GM12878 (cell line): ENCODE data around the gene LSM3. TPM values are rescaled to one million over a fixed set of nuclear protein-coding genes. Genes with fewer than 3 reads are reported as not detected.

ENCODE experiments used
- ATAC-seq: fragments of 200-7000 bp; cut with Tn5 transposase; 3 replicates; pipeline ENCODE4 v1.9.1; 2020; ENCODE audit warnings: mild to moderate bottlenecking, moderate library complexity
- BruUV-seq: library from RNA; stranded (reverse); fragments of 400-500 nt; replicated peaks from 2 replicates; lab custom pipeline; 2021; lab: Mats Ljungman, UMichigan
- CTCF ChIA-PET: fragments of 300-600 bp; sonication (Branson Sonifier 250); formaldehyde crosslinking; extraction: SDS; loops from one replicate; lab custom pipeline; 2021; ENCODE audit warnings: inconsistent platforms; lab: Yijun Ruan, JAX
- POLR2A ChIA-PET: fragments of 350-600 bp; formaldehyde crosslinking; extraction: SDS; loops from one replicate; lab custom pipeline; 2021; ENCODE audit warnings: inconsistent platforms; lab: Charles Lee
- RAD21 ChIA-PET: fragments of 300-600 bp; sonication (Branson Sonifier 250); formaldehyde crosslinking; loops from one replicate; lab custom pipeline; 2023; ENCODE audit warnings: antibody characterized with exemption; ENCODE audit not compliant: unreplicated experiment; lab: Charles Lee
- SMC1A ChIA-PET: fragments of 300-600 bp; sonication (Branson Sonifier 250); formaldehyde crosslinking; loops from one replicate; lab custom pipeline; 2023; ENCODE audit not compliant: unreplicated experiment, uncharacterized antibody; lab: Charles Lee
- DNase-seq: peaks from one replicate; pipeline ENCODE4 v3.0.0-alpha.2; 2011; ENCODE audit warnings: low read depth, low spot score
- FAIRE-seq: peaks from 3 replicates; lab custom pipeline; 2011; peaks lifted over from hg19 to GRCh38; lab: Jason Lieb, UNC
- H2AFZ ChIP-seq: 2 replicates; pipeline ENCODE4 v1.6.0; 2011; ENCODE audit warnings: low read depth, low read length, control low read depth; ENCODE audit not compliant: control insufficient read depth
- H3K27ac ChIP-seq: 2 replicates; pipeline ENCODE4 v1.5.1; 2011; ENCODE audit warnings: control low read depth; ENCODE audit not compliant: control insufficient read depth, insufficient read depth
- H3K27me3 ChIP-seq, 2 experiments: replicated peaks in 1 of 2; 2 replicates each; pipeline versions ENCODE4 v1.6.0 to v1.6.1; 2011; ENCODE audit warnings: low read length in 1 of 2; ENCODE audit not compliant: control insufficient read depth in 2 of 2, insufficient read depth in 2 of 2
- H3K36me3 ChIP-seq, 2 experiments: 2 replicates each; pipeline ENCODE4 v1.5.1; 2011; ENCODE audit warnings: low read length in 1 of 2; ENCODE audit not compliant: control insufficient read depth in 2 of 2, insufficient read depth in 2 of 2
- H3K4me1 ChIP-seq: 2 replicates; pipeline ENCODE4 v1.6.1; 2011; ENCODE audit warnings: mild to moderate bottlenecking, low read length, moderate library complexity, mixed read lengths; ENCODE audit not compliant: control insufficient read depth, insufficient read depth
- H3K4me2 ChIP-seq: 2 replicates; pipeline ENCODE4 v1.6.0; 2011; ENCODE audit warnings: control low read depth; ENCODE audit not compliant: control insufficient read depth, insufficient read depth
- H3K4me3 ChIP-seq: fragments of 200-600 bp; sonication (generic); 2 replicates; pipeline ENCODE4 v1.5.1; 2016
- H3K79me2 ChIP-seq: 2 replicates; pipeline ENCODE4 v1.6.0; 2011; ENCODE audit warnings: low read length; ENCODE audit not compliant: control insufficient read depth, insufficient read depth
- H3K9ac ChIP-seq: 2 replicates; pipeline ENCODE4 v1.8.0; 2011; ENCODE audit warnings: low read length, control low read depth, mixed read lengths; ENCODE audit not compliant: control insufficient read depth, insufficient read depth
- H3K9me3 ChIP-seq: replicated peaks from 3 replicates; pipeline ENCODE4 v1.5.1; 2011; ENCODE audit warnings: mild to moderate bottlenecking, low read length; ENCODE audit not compliant: control insufficient read depth, insufficient read depth
- H4K20me1 ChIP-seq: 2 replicates; pipeline ENCODE4 v1.6.0; 2011; ENCODE audit not compliant: control insufficient read depth, insufficient read depth
- CBFB ChIP-seq: IDR thresholded peaks from 2 replicates; pipeline ENCODE4 v1.6.1; 2016; ENCODE audit warnings: antibody characterized with exemption, low read depth
- E2F8 ChIP-seq: fragments of 450-650 bp; IDR thresholded peaks from 2 replicates; pipeline ENCODE4 v1.6.1; 2018; ENCODE audit warnings: mild to moderate bottlenecking, low read depth, moderate library complexity; ENCODE audit not compliant: partially characterized antibody
- IKZF1 ChIP-seq: fragments of 450-650 bp; conservative IDR thresholded peaks from 2 replicates; pipeline ENCODE4 v1.6.1; 2017; ENCODE audit warnings: antibody characterized with exemption, mild to moderate bottlenecking
- IRF3 ChIP-seq: fragments of 450-650 bp; IDR thresholded peaks from 2 replicates; pipeline ENCODE4 v1.6.1; 2014; ENCODE audit warnings: mild to moderate bottlenecking
- KDM1A ChIP-seq: fragments of 200-600 bp; sonication (generic); IDR thresholded peaks from 2 replicates; pipeline ENCODE4 v1.6.1; 2016; ENCODE audit warnings: borderline replicate concordance
- RBBP5 ChIP-seq: fragments of 200-600 bp; sonication (generic); conservative IDR thresholded peaks from 2 replicates; pipeline ENCODE4 v1.6.1; 2016
- RELB ChIP-seq: fragments of 450-650 bp; IDR thresholded peaks from 2 replicates; pipeline ENCODE4 v1.6.1; 2017; ENCODE audit warnings: low read depth, mild to moderate bottlenecking, moderate library complexity
- SPI1 ChIP-seq: IDR thresholded peaks from 2 replicates; pipeline ENCODE4 v1.6.1; 2011; ENCODE audit warnings: low read depth, mild to moderate bottlenecking, low read length, moderate library complexity, borderline replicate concordance; ENCODE audit not compliant: insufficient read depth
- STAT3 ChIP-seq: IDR thresholded peaks from 2 replicates; pipeline ENCODE4 v1.6.1; 2011; ENCODE audit warnings: low read depth, low read length, improper control_type of control experiment
- ZNF622 ChIP-seq: fragments of 450-650 bp; IDR thresholded peaks from 2 replicates; pipeline ENCODE4 v1.6.1; 2017; ENCODE audit warnings: mild to moderate bottlenecking, inconsistent platforms
- whole genome bisulfite sequencing: methylation state at CpG from one replicate; pipeline ENCODE4 v1.1.6; 2016; ENCODE audit warnings: low lambda C conversion rate; ENCODE audit not compliant: insufficient replicate concordance, insufficient coverage; ENCODE audit errors: missing lambda C conversion rate; 5-methylcytosine and 5-hydroxymethylcytosine counted together
- in situ Hi-C: fragments of 300-500 bp; cut with MboI; formaldehyde crosslinking; loops from 9 replicates; pipeline ENCODE4 v1.14.3; 2018; ENCODE audit warnings: mixed read lengths
- intact Hi-C: fragments of 100-400 bp; cut with micrococcal nuclease; formaldehyde crosslinking; loops from one replicate; pipeline ENCODE4 v1.14.2; 2022; ENCODE audit not compliant: unreplicated experiment
- polyA plus RNA-seq, 11 experiments: library from polyadenylated mRNA; depleted of rRNA in 4 of 11; unstranded in 6 of 11; stranded (reverse) in 5 of 11; fragments of >200 nt; fragmentation: Nextera tagmentation in 4 of 11; fragmentation: Illumina TruSeq in 1 of 11; extraction: Ambion mirVana in 4 of 11; extraction: Trizol in 1 of 11; gene quantifications; 1 replicate in 1 of 11; 2 replicates in 10 of 11; pipeline versions ENCODE4 v1.2.1 to v1.2.3, GENCODE V29; 2011 to 2016; ENCODE audit warnings: inconsistent platforms in 2 of 11, missing spikeins in 2 of 11, low read depth in 1 of 11
- total RNA-seq, 4 experiments: library from RNA; depleted of rRNA in 3 of 4; stranded (reverse); fragments of >200 nt in 3 of 4; fragmentation: Illumina TruSeq in 1 of 4; extraction: Trizol in 1 of 4; gene quantifications; 2 replicates each; pipeline versions ENCODE4 v1.2.1 to v1.2.3, GENCODE V29; 2013 to 2021
- TF ChIP-seq, protein P1 (sequence below): fragments of 450-650 bp; IDR thresholded peaks from 2 replicates; pipeline ENCODE4 v1.6.1; 2017; ENCODE audit warnings: mild to moderate bottlenecking, moderate library complexity
- TF ChIP-seq, protein P2 (sequence below): IDR thresholded peaks from 2 replicates; pipeline ENCODE4 v1.6.1; 2011; ENCODE audit warnings: mild to moderate bottlenecking, low read depth, low read length, moderate library complexity; ENCODE audit not compliant: insufficient replicate concordance

LSM3 gene
- total and polyA plus RNA-seq, 10 of the 15 experiments (the other 5 are each of a cell fraction or from before 2014, with no cell fraction given) = 15.5 to 111 (median 29.1) TPM

DNA sequence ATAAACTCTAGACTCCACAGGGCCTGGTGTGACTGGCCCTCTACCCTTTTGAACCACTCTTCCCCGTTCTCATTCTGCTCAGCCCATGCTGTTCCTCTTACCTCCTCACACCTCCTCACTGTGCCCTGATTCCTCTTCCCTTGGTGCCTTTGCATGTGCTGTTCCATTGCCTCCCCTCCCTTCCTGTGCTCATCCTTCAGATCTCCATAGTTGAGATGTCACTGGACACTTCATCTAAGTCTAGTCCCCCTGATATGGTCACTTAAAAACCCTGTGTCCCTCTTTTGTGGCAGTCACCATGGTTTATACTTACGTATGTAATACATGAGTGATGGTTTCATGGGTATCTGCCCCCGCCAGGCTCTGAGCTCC, 69.8 kb downstream of the LSM3 start:
- Histone ChIP-seq H3K4me3 (no peak overlapping the region), H3K4me1 (no peaks in the 10 kb centered on the region), H3K79me2 (no peaks in the 10 kb centered on the region), H3K4me2 (no peak overlapping the region), H4K20me1 (no peaks in the 10 kb centered on the region; the same call in 1 of the 2 replicates), H2AFZ (no peak overlapping the region), H3K9me3 (no peaks in the 10 kb centered on the region), H3K36me3 (no peaks in the 10 kb centered on the region), H3K9ac (no peak overlapping the region), H3K27ac (no peak overlapping the region), H3K27me3 (peaks cover 0 to 2% of the 10 kb centered on the region in 2 experiments; a peak in 1 of 4 replicates)
- ChIA-PET SMC1A (no interaction called here), RAD21 (no interaction called here), POLR2A (no interaction called here), CTCF (no interaction called here)
- FAIRE-seq = no peak
- in situ Hi-C loops (no loop called here), intact Hi-C loops (no loop called here)
- no TSS peak for BruUV-seq
- DNase-seq = no peak
- WGBS = 6% methylated on average over 3 of the region's 3 CpGs
- no peak for ATAC-seq
- no peak for TF ChIP-seq RELB
- TF ChIP-seq IKZF1 = no peak
- no peak for TF ChIP-seq CBFB
- TF ChIP-seq STAT3 = no peak
- TF ChIP-seq, protein P1, sequence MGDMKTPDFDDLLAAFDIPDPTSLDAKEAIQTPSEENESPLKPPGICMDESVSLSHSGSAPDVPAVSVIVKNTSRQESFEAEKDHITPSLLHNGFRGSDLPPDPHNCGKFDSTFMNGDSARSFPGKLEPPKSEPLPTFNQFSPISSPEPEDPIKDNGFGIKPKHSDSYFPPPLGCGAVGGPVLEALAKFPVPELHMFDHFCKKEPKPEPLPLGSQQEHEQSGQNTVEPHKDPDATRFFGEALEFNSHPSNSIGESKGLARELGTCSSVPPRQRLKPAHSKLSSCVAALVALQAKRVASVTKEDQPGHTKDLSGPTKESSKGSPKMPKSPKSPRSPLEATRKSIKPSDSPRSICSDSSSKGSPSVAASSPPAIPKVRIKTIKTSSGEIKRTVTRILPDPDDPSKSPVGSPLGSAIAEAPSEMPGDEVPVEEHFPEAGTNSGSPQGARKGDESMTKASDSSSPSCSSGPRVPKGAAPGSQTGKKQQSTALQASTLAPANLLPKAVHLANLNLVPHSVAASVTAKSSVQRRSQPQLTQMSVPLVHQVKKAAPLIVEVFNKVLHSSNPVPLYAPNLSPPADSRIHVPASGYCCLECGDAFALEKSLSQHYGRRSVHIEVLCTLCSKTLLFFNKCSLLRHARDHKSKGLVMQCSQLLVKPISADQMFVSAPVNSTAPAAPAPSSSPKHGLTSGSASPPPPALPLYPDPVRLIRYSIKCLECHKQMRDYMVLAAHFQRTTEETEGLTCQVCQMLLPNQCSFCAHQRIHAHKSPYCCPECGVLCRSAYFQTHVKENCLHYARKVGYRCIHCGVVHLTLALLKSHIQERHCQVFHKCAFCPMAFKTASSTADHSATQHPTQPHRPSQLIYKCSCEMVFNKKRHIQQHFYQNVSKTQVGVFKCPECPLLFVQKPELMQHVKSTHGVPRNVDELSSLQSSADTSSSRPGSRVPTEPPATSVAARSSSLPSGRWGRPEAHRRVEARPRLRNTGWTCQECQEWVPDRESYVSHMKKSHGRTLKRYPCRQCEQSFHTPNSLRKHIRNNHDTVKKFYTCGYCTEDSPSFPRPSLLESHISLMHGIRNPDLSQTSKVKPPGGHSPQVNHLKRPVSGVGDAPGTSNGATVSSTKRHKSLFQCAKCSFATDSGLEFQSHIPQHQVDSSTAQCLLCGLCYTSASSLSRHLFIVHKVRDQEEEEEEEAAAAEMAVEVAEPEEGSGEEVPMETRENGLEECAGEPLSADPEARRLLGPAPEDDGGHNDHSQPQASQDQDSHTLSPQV = no peak
- no peak for TF ChIP-seq IRF3
- TF ChIP-seq, protein P2, sequence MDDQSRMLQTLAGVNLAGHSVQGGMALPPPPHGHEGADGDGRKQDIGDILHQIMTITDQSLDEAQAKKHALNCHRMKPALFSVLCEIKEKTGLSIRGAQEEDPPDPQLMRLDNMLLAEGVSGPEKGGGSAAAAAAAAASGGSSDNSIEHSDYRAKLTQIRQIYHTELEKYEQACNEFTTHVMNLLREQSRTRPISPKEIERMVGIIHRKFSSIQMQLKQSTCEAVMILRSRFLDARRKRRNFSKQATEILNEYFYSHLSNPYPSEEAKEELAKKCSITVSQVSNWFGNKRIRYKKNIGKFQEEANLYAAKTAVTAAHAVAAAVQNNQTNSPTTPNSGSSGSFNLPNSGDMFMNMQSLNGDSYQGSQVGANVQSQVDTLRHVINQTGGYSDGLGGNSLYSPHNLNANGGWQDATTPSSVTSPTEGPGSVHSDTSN = no peak
- TF ChIP-seq KDM1A = no peak
- TF ChIP-seq SPI1 = no peak
- TF ChIP-seq ZNF622 = no peak
- no peak for TF ChIP-seq E2F8
- TF ChIP-seq RBBP5 = no peak
